ENCODE results near the gene GJB1.

DNA sequence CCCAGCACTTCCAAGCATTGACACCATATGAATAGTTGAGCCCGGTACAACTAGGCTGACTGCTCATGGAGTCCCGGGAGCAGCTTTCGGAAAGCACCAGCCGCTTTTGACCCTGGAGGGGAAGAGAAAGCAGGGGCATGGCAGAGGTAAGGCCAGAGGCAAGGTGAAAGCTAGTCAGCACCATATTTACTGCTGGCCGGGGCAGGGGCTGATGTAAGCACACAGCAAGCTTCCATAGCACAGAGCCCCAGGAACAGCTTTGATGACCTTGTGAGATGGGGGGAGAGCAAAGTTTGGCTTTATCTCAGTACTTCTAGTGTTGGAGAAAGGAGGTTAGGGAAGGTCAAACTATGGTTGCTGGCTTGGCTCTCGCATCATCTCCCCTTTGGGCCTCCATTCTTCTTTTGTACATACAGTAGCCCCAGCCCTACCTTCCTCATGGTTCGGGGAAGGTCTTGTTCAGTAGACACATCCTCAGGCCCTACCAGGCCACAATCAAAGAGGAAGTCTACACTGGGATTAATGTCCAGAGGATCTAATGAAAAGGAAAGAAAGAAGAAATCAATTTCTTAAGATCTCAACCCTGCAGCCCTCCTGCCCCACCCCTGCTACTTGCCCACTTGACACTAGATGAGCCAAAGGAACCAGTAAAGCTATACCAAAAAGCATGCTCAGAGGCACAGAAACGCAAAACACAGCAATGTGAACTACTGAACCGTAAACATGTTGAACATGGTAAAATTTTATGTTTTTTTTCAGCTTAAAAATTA lies 21.5 kb downstream of the GJB1 start:
- TF ChIP-seq POLR2AphosphoS5 (IDR thresholded peaks at IDR 0.05; ENCODE audit: borderline replicate concordance, low read depth, low read length) (no peak), EZH2 (IDR thresholded peaks at IDR 0.05) (no peak)

Data from SK-N-MC (cell line).